ENCODE data around the gene FAM78B. TPM values are rescaled to one million over a fixed set of nuclear protein-coding genes. Genes with fewer than 3 reads are reported as not detected.

Gene FAM78B
- total and polyA plus RNA-seq, 2 donors (not counting 3 experiments of a cell fraction or from before 2014, with no cell fraction given): 0.10 TPM; not detected in 1

DNA sequence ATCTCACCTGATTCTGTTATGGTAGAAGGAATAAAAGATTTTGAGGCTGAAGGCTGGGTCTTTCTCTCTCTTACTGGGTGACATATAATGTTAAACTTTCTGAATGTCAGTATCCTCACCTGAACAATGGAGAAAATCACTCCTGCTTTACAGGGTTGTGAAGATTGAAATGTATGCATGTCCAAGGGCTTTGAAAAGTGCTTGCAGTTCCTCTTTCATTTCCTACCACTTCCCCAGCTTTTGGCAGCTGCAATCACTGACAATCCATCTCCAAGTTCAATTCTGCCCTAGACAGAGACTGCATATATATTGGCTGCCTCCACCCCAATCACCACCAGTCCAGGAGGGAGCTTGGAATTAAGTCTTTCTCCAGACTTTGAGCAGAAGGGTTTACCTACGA, 39.8 kb downstream of the FAM78B start:
- BruUV-seq (replicated peaks): no TSS peak
- ChIA-PET POLR2A (no interaction called here), CTCF (no interaction called here)
- intact Hi-C loops (cut with micrococcal nuclease): no loop called here
- Histone ChIP-seq H4K20me1 (replicated peaks; ENCODE audit: control insufficient read depth, extremely low read depth, insufficient read depth, low read length) (no peaks in the 10 kb centered on the region), H3K27ac (ENCODE audit: insufficient read depth, low read depth, low read length) (no peak overlapping the region), H3K27me3 (ENCODE audit: control insufficient read depth in 2 of 2, insufficient read depth in 2 of 2, low read length in 2 of 2) (no peaks in the 10 kb centered on the region), H3K4me3 (replicated peaks in 1 of 3; ENCODE audit: insufficient read depth in 1 of 3, low read depth in 1 of 3, low read length in 3 of 3) (no peak overlapping the region), H2AFZ (ENCODE audit: low read depth, low read length) (no peak overlapping the region), H3K9me3 (replicated peaks; ENCODE audit: control insufficient read depth, insufficient read depth, low read length) (no peaks in the 10 kb centered on the region), H3K9me1 (replicated peaks; ENCODE audit: control insufficient read depth, extremely low read depth, insufficient read depth, low read length) (no peaks in the 10 kb centered on the region), H3K9ac (replicated peaks; ENCODE audit: extremely low read depth, insufficient read depth, low read length) (no peak overlapping the region), H3K79me2 (ENCODE audit: control insufficient read depth, insufficient read depth, low read length) (no peaks in the 10 kb centered on the region), H3K36me3 (ENCODE audit: control insufficient read depth in 2 of 2, extremely low read depth in 1 of 2, insufficient read depth in 2 of 2, low read length in 2 of 2) (no peaks in the 10 kb centered on the region), H3K4me2 (ENCODE audit: insufficient read depth, low read length) (no peak overlapping the region), H3K4me1 (ENCODE audit: control insufficient read depth, extremely low read depth, insufficient read depth, low read length) (no peaks in the 10 kb centered on the region)
- dilution Hi-C loops (cut with MboI; ENCODE audit: extremely low pct_ligation_motif_present, low sequenced_read_pairs): no loop called here
- FAIRE-seq (no peak), DNase-seq (ENCODE audit: low read depth, low spot score) (no peak)
- TF ChIP-seq GATA2 (IDR thresholded peaks at IDR 0.05; ENCODE audit: insufficient read depth, insufficient read length, low read depth, low read length) (no peak), POLR2AphosphoS5 (IDR thresholded peaks at IDR 0.05; ENCODE audit: insufficient read depth, low read depth, low read length) (no peak), EZH2 (IDR thresholded peaks at IDR 0.05; ENCODE audit: borderline replicate concordance, low read depth, low read length, severe bottlenecking) (no peak), MYC (IDR thresholded peaks at IDR 0.05; ENCODE audit: low read depth, low read length) (no peak), JUN (IDR thresholded peaks at IDR 0.05; ENCODE audit: borderline replicate concordance, insufficient read depth, insufficient read length, low read depth) (no peak), FOS (IDR thresholded peaks at IDR 0.05; ENCODE audit: borderline replicate concordance, insufficient read depth, low read length) (no peak), POLR2A (IDR thresholded peaks at IDR 0.05; ENCODE audit: low read depth, low read length) (no peak)
- TF ChIP-seq, protein P1, sequence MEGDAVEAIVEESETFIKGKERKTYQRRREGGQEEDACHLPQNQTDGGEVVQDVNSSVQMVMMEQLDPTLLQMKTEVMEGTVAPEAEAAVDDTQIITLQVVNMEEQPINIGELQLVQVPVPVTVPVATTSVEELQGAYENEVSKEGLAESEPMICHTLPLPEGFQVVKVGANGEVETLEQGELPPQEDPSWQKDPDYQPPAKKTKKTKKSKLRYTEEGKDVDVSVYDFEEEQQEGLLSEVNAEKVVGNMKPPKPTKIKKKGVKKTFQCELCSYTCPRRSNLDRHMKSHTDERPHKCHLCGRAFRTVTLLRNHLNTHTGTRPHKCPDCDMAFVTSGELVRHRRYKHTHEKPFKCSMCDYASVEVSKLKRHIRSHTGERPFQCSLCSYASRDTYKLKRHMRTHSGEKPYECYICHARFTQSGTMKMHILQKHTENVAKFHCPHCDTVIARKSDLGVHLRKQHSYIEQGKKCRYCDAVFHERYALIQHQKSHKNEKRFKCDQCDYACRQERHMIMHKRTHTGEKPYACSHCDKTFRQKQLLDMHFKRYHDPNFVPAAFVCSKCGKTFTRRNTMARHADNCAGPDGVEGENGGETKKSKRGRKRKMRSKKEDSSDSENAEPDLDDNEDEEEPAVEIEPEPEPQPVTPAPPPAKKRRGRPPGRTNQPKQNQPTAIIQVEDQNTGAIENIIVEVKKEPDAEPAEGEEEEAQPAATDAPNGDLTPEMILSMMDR (IDR thresholded peaks at IDR 0.05; ENCODE audit: extremely low read depth in 1 of 2, insufficient read depth in 1 of 2, low read depth in 1 of 2, low read length in 2 of 2): no peak
- TF ChIP-seq, protein P2, sequence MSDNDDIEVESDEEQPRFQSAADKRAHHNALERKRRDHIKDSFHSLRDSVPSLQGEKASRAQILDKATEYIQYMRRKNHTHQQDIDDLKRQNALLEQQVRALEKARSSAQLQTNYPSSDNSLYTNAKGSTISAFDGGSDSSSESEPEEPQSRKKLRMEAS (IDR thresholded peaks at IDR 0.05; ENCODE audit: insufficient read depth, insufficient read length): no peak
